GM12872 (cell line): ENCODE measurements around the gene TRIP10.

Source experiments
- CTCF ChIP-seq: IDR thresholded peaks from 3 replicates; pipeline ENCODE4 v1.5.1; 2011; ENCODE audit warnings: low read depth, mild to moderate bottlenecking, low read length, moderate library complexity; ENCODE audit not compliant: insufficient read depth

The TRIP10 gene

GRCh38 chr19:6736169-6736916 lies 3.1 kb upstream of the TRIP10 start:
- TF ChIP-seq CTCF = peak; percentile 82

- TF ChIP-seq CTCF = no peak
Measured at GRCh38 chr19:6736917-6737283, 2.6 kb upstream of the TRIP10 start.

GRCh38 chr19:6737284-6737872 lies 2.1 kb upstream of the TRIP10 start, which contains the start of gene GPR108:
Gene GPR108, minus strand, starts transcription at chr19:6737580. Its CDS starts 4 bp downstream, at chr19:6737576.
- no peak for TF ChIP-seq CTCF

- peak; percentile 83 for TF ChIP-seq CTCF
Measured at GRCh38 chr19:6737873-6738786, 1.4 kb upstream of the TRIP10 start.

- no peak for TF ChIP-seq CTCF
Measured at GRCh38 chr19:6738787-6739389, 592 bp upstream of the TRIP10 start.

GRCh38 chr19:6739883-6740588 lies 556 bp downstream of the TRIP10 start:
- no peak for TF ChIP-seq CTCF
